AG04450 (cell line): ENCODE results near the gene LRRC4B. TPM values are rescaled to one million over a fixed set of nuclear protein-coding genes. Genes with fewer than 3 reads are reported as not detected.

Experiments used
- CTCF ChIA-PET: fragments of 300-600, 350-600 bp; formaldehyde crosslinking; extraction: SDS; loops from one replicate; lab custom pipeline; 2022; ENCODE audit warnings: antibody characterized with exemption, inconsistent platforms; lab: Charles Lee
- POLR2A ChIA-PET: fragments of 350-600 bp; formaldehyde crosslinking; extraction: SDS; loops from one replicate; lab custom pipeline; 2021; ENCODE audit warnings: antibody characterized with exemption, inconsistent platforms; lab: Yijun Ruan, JAX
- DNase-seq: peaks from one replicate; pipeline ENCODE4 v3.0.0-alpha.2; 2011; ENCODE audit warnings: low read depth, low spot score
- H3K27ac ChIP-seq: one replicate; pipeline ENCODE4 v1.5.1; 2012; ENCODE audit warnings: low read depth, low read length, control low read depth
- H3K27me3 ChIP-seq: one replicate; pipeline ENCODE4 v1.6.0; 2012; ENCODE audit warnings: low read length; ENCODE audit not compliant: control insufficient read depth, insufficient read depth
- H3K4me3 ChIP-seq: 2 replicates; pipeline ENCODE4 v1.5.1; 2011; ENCODE audit warnings: mild to moderate bottlenecking, low read depth, low read length, control low read depth
- H3K9me3 ChIP-seq: 2 replicates; pipeline ENCODE4 v1.5.1; 2012; ENCODE audit warnings: low read length; ENCODE audit not compliant: control insufficient read depth, insufficient read depth
- polyA plus RNA-seq: library from polyadenylated mRNA; depleted of rRNA; stranded (reverse); fragments of >200 nt; gene quantifications from 2 replicates; pipeline ENCODE4 v1.2.3, GENCODE V29; 2011
- TF ChIP-seq, protein P1 (sequence below): IDR thresholded peaks from 2 replicates; pipeline ENCODE4 v1.5.1; 2011; ENCODE audit warnings: low read depth, low read length, control low read depth, inconsistent platforms

LRRC4B gene
- polyA plus RNA-seq, 1 experiment, result not detected

DNA sequence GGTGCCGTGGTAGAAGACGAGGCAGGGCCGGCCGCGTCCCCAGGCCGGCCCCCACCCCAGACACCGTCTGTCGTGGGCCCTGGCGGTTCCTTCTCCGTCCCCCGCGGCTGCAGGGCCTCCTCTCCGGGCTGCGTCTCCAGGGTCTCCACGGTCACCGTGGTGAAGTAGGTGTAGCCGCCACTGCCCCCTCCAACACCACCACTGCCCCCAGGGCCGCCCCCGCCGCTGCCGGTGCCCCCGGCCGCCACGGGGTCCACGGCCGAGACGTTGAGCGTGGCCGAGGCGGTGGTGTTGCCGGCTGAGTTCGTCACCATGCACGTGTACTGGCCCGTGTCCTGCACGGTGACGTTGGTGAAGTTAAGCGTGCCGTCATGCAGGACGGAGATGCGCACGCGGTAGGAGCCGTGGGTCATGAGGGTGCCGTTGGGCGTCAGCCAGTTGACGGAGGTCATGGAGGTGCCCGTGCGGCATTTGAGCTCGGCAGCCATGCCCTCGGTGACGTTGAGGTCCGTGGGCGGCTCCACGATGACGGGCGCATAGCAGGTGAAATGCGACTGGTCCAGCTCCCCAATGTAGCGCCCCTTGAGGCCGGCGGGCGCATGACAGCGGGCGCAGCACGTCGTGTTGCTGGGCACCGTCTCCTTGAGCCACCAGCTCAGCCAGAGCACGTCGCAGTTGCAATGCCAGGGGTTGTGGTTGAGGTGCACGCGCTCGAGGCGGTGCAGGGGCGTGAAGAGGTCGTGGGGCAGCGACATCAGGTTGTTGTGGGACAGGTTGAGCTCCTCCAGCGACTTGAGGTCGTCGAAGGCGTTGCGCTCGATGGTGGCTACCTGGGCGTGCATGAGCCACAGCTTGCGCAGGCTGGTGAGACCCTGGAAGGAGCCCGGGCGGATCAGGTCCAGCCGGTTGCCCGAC, 49.9 kb downstream of the LRRC4B start:
- TF ChIP-seq, protein P1, sequence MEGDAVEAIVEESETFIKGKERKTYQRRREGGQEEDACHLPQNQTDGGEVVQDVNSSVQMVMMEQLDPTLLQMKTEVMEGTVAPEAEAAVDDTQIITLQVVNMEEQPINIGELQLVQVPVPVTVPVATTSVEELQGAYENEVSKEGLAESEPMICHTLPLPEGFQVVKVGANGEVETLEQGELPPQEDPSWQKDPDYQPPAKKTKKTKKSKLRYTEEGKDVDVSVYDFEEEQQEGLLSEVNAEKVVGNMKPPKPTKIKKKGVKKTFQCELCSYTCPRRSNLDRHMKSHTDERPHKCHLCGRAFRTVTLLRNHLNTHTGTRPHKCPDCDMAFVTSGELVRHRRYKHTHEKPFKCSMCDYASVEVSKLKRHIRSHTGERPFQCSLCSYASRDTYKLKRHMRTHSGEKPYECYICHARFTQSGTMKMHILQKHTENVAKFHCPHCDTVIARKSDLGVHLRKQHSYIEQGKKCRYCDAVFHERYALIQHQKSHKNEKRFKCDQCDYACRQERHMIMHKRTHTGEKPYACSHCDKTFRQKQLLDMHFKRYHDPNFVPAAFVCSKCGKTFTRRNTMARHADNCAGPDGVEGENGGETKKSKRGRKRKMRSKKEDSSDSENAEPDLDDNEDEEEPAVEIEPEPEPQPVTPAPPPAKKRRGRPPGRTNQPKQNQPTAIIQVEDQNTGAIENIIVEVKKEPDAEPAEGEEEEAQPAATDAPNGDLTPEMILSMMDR, result no peak
- H3K9me3 ChIP-seq, result peaks cover 20% of the 10 kb centered on the region; the same call in 1 of the 2 replicates
- no peaks in the 10 kb centered on the region for H3K27me3 ChIP-seq
- ChIA-PET CTCF (interaction anchor here (1.0 kb wide), 1 partner anchor 39 kb away, joined by 3 read pairs; no protein-coding TSS in a partner anchor), POLR2A (no interaction called here)
- no peak overlapping the region for H3K27ac ChIP-seq
- DNase-seq, result no peak
- no peak overlapping the region for H3K4me3 ChIP-seq

DNA sequence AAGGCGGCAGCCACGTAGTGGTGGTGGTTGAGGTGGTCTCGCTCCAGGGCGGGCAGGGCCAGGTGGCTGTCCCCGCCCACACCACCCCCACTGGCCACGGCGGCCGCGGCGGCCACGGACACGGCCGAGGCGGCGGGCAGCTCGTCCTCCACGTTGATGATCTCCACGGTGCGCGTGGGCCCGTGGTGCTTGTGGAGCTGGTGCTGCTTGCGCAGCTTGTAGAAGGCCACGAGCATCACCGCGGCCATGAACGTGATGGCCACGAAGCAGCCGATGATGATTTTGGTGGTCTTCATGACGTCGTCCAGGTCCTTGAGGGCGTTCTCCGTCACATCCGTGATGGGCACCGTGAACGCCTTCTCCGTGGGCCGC, 50.5 kb downstream of the LRRC4B start:
- TF ChIP-seq, protein P1, result no peak

DNA sequence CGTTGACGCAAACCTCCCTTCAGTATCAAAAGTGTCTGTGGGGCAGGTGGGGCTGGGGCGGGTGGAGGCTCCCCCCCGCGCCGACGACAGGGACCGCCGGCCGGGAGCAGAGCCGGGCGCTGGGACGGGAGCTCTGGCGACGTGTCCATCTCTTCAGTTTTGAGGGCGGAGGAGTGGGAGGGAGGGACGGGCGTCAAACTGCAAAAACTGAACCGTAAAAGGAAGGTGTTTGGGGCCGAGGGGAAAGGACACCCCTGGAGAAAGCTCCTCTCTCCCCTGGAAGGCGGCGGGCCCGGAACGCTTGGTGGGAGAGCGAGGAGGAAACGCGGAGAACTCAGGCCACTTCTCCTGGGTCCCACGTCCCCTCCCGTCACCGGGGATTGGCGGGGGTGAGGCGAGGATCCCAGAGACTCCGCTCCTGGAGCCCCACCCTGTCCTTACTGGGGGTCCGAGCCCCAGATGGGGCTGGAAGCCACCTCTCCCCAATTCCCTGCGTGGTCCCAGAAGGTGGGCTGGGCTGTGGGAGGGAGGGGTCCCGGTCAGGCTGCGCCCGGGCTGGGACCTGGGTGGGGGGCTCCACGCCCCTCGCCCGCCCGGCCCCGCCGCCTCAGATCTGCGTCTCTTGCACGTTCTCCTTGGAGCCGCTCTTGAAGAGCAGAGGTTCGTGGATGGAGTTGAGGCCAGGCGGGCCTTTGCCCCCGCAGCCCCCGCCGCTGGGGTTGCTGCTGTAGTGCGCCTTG, 51.1 kb downstream of the LRRC4B start:
- H3K9me3 ChIP-seq, result peaks cover 20% of the 10 kb centered on the region; the same call in 1 of the 2 replicates
- no peak overlapping the region for H3K4me3 ChIP-seq
- no peak overlapping the region for H3K27ac ChIP-seq
- TF ChIP-seq, protein P1, result no peak
- no peak for DNase-seq
- CTCF ChIA-PET, result interaction anchor here (0.6 kb wide), 1 partner anchor 21 kb away, joined by 6 read pairs; no protein-coding TSS in a partner anchor
- POLR2A ChIA-PET, result no interaction called here
- H3K27me3 ChIP-seq, result no peaks in the 10 kb centered on the region

More for the DNA sequence above, 50.5 kb downstream of the LRRC4B start:
- peaks cover 20% of the 10 kb centered on the region; the same call in 1 of the 2 replicates for H3K9me3 ChIP-seq
- POLR2A ChIA-PET, result no interaction called here
- no peak overlapping the region for H3K27ac ChIP-seq
- no peak for DNase-seq
- CTCF ChIA-PET, result interaction anchor here (0.6 kb wide), 1 partner anchor 20 kb away, joined by 6 read pairs; no protein-coding TSS in a partner anchor
- H3K27me3 ChIP-seq, result no peaks in the 10 kb centered on the region
- H3K4me3 ChIP-seq, result no peak overlapping the region

DNA sequence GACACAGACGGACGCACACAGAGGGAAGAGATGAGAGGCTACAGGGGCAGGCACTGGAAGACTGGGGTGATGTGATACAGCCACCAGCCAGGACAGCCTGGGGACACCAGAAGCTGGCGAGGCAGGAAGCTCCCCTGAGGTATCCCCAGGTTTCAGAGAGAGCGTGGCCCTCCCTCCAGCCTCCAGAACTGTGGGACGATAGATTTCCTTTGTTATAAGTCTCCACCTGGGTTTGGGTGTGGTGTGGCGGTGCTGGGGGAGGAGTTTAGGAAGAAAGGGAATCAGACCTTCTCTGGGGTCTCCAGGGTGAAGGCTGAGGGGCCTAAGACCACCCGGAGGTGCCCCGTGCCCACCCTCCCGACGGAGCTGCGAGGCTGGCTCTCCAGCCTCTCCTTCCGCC, 51.8 kb downstream of the LRRC4B start:
- no peak overlapping the region for H3K27ac ChIP-seq
- POLR2A ChIA-PET, result no interaction called here
- TF ChIP-seq, protein P1, result no peak
- H3K27me3 ChIP-seq, result no peaks in the 10 kb centered on the region
- DNase-seq, result no peak
- CTCF ChIA-PET, result no interaction called here
- peaks cover 20% of the 10 kb centered on the region; the same call in 1 of the 2 replicates for H3K9me3 ChIP-seq
- no peak overlapping the region for H3K4me3 ChIP-seq

DNA sequence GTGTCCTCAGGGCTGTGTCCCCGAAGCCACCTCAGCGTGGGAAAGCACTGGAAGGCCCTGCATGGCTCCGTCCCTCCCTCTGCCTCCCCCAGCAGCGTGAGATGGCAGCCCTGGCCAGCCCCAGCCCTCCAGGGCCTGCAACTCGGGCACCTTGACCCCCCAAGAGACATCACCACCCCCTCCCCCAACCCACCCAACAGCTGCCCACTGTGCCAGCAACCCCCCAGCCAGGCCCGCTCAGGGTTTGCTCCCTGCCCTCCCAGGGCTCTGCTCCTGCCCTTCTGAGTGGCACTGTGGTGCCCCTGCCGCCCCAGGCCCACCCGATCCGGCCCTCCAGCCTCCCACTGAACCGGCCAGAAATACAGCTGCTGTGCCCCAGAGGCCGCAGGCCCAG, 53.1 kb downstream of the LRRC4B start:
- POLR2A ChIA-PET, result no interaction called here
- DNase-seq, result no peak
- CTCF ChIA-PET, result no interaction called here
- Histone ChIP-seq H3K27me3 (no peaks in the 10 kb centered on the region), H3K27ac (no peak overlapping the region), H3K9me3 (peaks cover 20% of the 10 kb centered on the region; the same call in 1 of the 2 replicates), H3K4me3 (no peak overlapping the region)
- TF ChIP-seq, protein P1, result no peak
